Myocyte (in vitro differentiated cells): Measurements from ENCODE around the gene DYSF. TPM values are rescaled to one million over a fixed set of nuclear protein-coding genes. Genes with fewer than 3 reads are reported as not detected.

ENCODE experiments used
- DNase-seq: peaks from one replicate; pipeline ENCODE4 v3.0.0-alpha.2; 2012; ENCODE audit warnings: low read depth
- total RNA-seq: library from RNA; depleted of rRNA; stranded (reverse); fragments of >200 nt; gene quantifications from 2 replicates; pipeline ENCODE4 v1.2.3, GENCODE V29; 2014

Gene DYSF
- total RNA-seq, 1 donor from 2014 or later = 114 TPM

DNA sequence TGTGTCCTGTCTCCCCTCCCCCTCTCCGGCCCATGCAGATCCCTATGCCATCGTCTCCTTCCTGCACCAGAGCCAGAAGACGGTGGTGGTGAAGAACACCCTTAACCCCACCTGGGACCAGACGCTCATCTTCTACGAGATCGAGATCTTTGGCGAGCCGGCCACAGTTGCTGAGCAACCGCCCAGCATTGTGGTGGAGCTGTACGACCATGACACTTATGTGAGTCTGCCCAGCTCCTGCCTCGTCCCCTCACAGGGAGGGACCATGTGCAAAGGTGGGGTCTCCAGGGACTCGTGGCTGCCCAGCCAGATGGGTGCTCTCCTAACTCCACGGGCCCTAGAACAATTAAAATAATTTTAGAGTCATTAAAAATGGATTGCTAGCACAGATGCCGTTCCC, 145.2 kb downstream of the DYSF start:
- no peak for DNase-seq

DNA sequence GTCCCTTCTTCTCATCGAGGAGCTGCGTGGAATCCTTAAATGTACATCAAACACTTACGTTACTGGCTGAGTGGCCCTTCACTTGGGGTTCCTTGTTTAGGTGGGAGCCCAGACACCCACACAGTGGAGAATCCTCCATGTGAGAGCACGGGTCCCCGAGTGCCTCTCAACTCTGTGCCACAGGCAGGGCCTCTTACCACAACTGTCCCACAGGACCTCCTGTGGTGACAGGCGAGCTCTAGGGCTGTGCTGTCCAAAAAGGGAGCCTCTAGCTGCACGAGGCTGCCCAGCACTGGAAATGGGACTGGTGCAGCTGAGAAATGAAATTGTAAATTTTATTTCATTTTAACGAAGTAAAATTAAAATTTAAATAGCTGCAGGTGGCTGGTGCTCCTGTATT, 145.7 kb downstream of the DYSF start:
- no peak for DNase-seq

DNA sequence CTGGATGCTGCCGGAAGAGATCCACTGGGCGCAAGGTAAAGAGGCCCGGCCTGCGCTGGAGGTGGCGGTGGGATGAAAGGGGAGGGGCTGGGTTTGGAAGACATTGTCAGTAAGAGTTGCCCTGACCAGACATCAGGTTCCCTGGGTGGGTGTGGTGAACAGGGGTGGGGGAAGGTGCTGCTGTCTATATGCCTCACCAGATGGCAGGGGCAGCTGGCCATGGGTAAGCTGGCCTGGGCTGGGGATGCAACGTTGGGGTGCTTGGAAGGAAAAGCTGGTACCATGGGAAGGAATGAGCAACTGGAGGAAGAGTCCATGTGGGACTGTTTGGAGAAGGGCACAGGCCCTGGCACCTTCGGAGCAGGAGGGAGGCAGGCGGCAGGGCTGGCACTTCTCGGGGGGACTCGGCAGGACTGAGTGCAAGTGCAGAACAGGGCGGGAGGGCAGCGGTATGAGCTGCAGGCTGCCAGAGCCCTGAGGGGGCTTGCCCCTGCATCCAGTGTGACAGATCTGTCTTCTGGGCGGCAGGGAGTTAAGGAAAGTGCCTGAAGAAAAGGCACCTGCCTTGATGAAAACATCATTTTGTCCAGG, 146.4 kb downstream of the DYSF start:
- no peak for DNase-seq

DNA sequence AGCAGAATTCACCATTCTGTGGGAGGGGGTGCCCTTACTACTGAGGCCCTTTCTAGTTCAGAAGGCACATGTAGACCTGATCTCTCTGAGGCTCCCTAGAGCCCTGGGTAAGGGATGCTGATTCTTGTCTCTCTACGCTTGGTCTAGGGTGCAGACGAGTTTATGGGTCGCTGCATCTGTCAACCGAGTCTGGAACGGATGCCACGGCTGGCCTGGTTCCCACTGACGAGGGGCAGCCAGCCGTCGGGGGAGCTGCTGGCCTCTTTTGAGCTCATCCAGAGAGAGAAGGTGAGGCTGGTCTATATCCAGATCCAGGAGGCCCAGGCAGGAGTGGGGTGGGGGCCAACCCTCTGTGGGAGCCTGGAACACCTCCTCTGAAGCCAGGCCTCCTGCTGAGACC, 147.2 kb downstream of the DYSF start:
- no peak for DNase-seq

DNA sequence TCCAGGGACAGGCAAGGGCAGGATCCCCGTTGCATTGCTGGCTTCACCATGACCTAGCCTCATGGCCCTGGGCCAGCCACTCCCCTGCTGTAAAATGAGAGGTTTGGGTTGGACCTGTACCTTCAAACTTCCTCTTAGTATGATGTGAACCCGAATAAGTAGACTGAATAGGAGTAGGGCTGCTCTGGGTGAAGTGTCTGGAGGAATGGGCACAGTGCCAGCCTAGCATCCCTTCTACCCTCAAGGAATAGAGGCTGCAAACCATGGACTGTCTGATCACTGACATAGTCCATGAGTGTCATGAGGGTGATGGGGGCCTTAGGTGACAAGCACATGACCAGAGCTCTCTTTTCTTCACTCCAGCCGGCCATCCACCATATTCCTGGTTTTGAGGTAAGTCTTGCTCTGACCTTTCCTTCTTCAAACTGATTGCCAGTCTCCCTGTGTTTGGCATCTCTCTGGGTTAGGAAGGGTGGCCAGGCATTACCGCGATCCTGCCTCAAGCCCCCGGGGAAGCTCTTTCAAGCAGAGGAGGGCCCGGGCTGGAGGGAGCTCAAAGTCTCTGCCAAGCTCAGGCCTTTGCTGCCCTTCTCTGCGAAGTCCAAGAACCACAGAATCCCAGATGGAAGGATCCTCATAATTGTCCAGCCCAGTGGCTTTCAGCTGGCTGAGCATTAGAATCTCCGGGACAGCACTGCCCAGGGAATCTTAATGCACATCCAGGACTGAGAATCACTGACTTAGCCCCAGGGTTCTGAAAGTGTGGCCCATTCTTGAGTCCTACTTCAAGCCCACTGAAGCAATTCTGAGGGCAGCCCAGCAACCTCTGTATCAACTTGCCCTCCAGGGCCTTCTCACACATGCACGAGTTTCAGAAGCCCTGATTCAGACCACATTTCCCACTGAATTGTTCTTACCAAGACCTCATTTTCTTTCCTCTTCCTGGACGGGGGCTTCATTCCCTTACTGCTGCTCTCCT, 148.1 kb downstream of the DYSF start:
- DNase-seq = no peak

DNA sequence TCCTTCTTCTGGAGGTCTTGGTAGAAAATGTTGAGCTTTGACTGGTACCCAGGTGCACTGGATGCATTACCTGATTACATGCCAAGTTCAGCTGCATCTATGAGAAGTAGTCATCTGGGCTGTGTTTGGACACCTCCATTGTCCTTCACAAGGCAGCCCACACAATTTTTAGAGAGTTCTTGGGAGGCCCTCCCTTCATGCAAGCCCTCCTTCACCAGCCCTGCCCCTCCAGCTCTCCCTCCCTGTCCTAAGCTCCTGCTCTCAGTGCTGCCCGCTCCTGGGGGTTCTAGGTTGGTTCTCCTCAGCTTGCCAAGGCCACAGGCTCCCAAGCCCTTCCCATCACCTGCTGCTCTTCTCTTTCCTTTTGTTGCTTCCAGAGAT, 148.7 kb downstream of the DYSF start:
- DNase-seq = no peak

DNA sequence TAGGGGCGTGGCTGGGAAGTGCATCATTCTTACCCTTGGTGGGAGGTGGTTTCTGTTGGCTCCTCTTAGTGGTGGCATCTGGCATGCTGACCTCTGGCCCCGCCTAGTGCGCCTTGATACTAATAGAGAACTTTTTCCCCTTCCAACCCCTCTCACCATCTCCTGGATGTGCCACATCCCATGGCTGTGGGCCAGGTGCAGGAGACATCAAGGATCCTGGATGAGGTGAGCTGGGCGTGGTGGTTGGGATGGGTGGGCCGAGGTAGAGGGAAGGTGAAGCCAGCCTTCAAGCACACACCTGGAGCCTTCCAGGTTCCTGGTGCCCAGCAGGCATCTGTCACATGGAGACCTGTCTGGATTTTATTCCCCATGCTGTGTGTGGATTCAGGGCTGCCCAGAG, 149.2 kb downstream of the DYSF start:
- DNase-seq = no peak

DNA sequence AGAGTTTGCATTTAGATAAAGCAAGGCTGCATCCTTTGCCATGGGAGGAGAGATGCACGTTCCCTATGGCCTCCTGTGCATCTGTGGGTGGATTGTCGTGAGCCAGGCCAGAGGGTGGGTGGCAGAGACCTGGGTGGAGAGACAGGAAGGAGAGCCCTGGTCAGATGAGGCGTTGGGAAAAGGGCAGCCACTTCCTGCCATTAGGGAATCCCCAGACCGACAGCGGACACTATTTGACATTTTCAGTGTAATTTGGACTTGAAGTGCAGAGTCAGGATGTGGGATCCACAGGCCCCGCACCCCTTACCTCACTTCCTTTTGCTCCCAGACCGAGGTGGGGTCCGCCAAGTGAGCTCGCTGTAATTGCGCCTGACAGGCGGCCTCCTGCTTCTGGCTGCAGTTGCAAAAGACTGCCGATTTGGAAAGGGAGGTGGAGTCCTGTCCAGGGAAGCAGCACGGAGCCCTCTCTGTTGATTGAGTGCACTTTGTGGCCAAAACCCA, 150.0 kb downstream of the DYSF start:
- no peak for DNase-seq

DNA sequence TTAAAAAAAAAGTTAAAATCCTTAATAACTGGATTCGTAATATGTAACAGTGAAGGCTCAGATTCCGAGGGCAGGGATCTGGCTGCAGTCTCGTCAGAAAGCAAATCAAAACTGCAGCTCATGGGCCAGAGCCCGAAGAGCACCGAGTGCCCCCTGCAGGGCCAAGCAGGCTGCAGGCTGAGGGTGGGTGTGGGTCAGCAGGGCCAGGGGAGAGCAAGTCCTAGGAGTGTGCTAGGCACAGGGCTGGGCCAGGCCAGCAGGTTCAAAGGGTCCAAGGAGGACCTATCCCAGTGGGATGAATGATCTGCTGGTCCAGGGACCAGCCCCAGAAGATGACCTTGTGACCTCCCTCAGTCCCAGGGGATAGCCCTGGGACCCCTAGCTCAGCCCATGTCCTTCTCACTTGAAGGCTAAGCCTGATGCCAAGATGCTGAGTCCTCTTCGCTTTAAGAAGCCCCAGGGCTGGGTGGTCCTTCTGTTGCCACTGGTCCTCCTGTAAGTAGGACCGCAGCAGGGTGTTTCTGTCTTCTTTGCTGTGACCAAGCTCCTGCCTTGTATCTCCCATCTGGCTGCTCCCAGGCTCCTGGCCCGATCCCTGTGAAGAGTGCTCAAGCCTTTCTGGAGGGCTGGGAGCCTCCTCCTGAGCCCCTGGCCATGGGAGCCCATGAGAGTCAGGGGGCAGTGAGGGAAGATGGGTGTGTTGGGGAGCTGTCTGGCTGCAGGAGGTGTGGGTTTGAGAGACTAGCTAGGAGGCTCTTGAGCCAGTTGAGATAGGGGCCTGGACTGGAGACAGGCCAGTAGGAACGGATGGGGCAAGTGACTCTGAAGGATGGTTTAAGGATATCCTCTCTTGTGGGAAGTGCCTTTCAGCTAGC, 150.7 kb downstream of the DYSF start:
- no peak for DNase-seq

DNA sequence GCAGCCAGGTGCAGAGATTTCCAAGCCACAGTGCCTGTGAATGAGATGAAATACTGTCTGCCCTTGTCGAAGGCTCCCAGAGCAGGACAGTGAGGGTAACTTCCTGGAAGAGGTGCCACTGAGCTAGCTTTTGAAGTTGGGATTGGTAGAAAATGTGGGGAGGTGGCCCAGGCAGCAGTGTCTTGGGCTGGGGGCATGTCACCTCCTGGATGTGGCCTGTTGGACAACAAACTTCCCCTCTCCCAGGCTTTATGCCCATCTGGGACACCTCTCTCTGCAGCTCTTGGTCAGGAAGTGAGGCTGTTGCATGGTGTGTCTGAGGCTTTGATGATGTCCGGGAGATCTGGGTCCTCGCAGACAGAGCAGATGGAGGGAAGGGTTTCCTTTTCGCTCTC, 151.4 kb downstream of the DYSF start:
- no peak for DNase-seq

DNA sequence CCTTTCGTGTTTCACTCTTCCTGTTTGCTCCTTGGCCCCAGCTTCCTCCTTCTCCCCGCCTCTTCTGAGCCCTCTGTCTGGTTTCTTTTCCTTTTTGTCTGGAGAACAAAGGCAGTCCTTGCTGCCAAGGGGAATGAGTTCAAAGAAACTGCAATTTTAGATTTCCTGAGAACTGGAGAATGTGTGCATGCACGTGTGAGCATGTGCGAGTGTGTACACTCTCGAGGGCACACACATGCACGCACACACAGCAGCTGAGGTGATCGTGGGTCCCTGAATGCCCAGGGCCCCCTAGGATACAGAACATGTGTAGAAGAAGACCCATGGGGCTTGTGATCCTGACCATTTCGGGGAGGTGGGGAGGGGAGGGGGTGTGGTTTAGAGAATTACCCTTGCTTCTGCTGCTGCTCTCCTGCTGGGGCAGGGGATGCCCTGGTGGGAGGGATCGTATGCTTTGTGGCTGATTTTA, 151.8 kb downstream of the DYSF start:
- no peak for DNase-seq

DNA sequence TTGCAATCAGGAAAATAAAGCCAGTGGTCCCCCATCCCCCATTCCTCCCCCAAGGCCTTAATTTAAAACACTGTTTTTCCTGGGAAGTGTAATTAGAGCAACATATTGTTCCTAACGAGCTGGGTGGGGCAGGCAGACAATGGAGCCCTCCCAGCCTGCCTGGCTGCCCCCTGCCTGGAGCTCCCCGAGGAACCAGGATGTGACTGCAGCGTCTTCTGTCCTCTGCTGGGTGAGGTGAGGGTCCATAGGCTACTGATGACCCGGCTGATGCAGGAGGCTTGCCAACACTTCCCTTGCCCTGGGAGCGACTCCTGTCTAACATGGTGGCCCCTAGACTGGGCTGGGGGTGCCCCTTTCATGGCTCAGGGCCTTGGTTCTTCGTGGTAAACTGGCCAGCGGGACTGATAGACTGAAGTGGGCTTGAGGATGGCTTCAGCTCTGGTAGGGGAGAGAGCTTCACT, 152.4 kb downstream of the DYSF start:
- no peak for DNase-seq

DNA sequence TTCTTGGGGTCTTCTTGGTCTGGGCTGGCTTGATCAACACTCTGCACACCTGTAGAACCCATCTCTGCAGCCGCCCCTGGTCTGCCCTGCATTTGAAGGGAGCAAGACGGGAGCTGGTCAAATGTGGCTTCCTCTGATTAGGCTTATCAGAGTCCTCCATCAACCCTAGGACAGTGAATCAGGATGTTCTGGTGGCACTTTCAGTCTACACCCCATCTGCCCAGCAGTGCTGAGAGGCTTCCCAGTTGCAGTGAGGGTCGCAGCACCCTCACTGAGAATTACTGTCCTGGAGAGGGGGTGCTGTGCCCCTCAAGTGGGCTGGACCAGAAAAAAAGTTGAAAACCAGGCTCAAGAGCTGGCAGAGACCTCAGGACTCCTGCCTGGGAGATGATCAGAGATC, 152.9 kb downstream of the DYSF start:
- no peak for DNase-seq

DNA sequence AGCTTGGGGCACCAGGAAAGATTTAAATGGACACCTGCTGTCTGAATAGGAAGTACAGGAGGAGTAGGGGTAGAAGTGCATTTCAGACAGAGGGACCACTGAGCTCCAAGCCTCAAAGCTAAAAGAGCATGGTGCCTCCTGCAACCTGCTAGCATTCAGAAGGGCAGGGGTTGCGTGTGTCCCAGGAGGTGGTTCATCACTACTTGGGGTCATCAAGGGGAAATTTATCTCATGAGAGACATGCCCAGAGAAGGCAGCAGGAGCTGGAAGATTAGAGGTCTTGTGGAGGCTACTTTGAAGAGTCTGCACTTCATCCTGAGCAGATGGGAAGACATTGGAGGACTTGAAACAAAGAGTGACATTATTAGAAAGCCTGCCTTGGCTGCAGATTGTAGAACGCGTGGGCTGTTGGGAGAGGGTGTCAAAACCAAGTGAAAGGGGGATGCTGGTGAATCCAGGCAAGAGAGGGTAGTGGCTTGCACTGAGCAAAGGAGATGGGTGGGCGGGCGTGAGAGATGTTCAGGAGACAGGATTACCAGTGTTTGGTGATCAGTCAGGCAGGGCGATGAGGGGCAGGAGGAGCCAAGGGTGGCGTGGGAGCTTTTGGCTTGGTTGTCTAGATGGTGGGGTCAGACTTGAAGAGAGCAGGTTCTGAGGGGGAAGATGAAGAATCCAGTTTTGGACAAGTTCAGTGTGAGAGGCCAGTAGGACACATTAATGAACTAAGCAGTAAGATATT, 154.0 kb downstream of the DYSF start:
- DNase-seq = no peak

DNA sequence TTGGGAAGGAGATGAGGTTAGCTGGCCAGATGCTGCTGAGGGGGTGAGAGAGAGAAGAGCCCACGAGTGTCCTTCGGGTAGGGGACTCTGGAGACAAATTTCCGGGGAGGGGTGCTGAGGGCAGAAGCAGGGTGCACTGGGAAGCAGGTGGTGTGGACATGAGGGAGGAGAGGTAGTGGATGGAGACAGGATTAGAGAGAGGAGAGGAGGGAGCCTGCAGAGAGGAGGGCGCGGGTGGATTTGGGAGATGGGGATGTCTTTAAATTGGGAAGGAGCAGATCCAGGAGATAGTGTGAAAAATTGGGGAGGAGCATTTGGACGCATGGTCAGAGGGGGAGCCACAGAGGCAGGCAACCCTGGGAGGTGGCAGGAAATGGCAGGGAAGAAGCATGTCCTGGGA, 154.7 kb downstream of the DYSF start:
- no peak for DNase-seq

DNA sequence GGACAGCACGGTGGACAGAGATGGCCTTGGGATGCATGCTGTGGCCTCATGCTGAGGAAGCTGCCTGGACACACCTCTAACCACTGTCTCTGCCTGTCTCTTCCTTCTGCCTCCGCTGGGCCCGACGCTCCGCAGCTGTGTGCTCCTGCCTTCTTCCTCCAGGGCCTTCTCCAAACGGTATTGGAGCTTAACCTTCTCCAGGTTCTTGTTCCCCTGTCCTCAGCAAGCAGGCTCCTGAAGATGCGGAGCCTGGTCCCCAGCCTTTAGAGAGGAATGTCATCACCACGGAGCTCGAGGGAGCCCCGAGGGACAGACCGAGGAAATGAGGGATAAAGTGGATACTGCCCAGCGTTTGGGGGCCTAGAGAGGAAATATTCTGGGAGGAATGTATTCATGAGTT, 155.1 kb downstream of the DYSF start:
- DNase-seq = no peak

DNA sequence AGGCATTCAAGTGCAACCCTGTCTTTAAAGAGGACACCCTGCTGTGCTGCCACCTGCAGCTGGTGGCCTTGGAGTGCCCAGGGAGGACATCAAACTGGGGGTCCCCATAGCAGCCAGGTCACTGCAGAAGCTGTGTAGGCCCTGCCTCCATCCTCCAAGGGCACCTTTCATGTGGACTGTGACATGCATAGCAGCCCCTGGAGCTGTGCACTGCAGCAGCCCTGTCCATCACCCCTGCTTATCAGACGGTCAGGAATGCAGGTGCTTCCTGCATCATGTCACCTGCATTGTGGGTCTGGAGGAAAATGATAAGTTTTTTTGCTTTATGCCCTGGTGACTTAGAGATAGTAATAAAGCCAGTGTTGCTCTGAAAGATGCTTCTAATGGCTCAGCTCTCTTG, 155.7 kb downstream of the DYSF start:
- DNase-seq = no peak

DNA sequence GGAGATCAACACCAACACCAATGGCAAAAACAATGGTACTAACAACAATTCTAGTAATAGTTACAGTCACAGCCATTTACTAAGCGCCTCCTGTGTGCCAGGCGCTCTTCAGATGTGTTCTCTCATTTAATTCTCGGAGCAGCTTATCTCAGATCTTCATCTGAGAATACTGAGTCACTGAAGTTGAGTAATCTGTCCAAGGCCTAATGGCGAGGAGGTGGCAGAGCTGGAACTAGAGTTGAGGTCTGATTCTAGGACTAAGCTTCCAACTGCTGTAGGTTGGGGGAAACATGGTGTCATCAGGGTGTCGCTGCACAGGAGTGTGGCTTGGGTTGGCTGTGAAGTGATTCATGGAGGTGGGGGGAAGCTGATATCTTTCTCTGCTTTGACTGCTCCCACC, 156.1 kb downstream of the DYSF start:
- DNase-seq = no peak

DNA sequence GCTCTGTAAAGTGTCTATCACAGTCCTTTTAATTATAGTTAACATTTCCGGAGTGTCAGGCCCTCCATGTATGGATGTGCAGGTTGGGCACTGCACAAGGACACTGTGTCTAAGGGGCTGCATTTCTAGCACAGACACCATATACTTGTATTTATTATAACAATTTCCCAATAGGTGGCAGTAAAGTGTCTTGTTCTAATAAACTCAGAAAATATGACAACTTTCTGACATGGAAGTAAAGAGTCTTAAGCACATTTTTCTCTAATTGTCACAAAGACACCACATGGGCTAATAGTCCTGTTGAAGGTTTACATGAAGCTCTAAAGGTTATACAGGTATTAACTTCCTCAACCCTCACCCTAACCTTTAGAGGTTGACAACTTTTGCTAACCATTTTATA, 156.6 kb downstream of the DYSF start:
- DNase-seq = peak; percentile 46

DNA sequence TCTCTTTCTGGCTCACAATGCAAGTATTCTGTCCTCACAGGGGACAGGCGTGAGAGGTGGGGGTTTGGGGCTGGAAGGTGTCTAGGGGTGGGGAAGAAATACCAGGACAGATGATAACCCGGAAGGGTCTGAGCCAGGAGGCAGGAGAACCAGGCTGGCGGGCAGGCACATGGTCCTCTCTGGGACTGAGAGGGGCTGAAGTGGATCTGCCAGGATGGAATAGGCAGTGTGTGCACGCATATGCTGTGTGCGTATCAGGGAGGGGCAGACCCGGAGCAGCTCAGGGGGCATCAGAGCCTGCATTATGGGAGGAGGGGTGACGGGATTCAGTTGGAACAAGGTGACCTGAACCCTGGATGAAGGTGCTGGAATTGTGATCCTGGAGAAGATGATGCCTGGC, 157.3 kb downstream of the DYSF start:
- DNase-seq = no peak

DNA sequence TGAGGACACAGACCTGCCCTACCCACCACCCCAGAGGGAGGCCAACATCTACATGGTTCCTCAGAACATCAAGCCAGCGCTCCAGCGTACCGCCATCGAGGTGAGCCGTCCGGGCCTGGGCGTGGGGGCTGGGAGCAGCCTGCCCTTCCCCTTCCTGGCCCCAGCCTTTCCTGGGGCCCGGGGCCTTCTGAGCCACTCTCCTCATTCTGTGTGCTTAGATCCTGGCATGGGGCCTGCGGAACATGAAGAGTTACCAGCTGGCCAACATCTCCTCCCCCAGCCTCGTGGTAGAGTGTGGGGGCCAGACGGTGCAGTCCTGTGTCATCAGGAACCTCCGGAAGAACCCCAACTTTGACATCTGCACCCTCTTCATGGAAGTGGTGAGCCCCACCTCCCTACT, 157.9 kb downstream of the DYSF start:
- no peak for DNase-seq
